ENCODE results near the gene MTMR4.

The MTMR4 gene

DNA sequence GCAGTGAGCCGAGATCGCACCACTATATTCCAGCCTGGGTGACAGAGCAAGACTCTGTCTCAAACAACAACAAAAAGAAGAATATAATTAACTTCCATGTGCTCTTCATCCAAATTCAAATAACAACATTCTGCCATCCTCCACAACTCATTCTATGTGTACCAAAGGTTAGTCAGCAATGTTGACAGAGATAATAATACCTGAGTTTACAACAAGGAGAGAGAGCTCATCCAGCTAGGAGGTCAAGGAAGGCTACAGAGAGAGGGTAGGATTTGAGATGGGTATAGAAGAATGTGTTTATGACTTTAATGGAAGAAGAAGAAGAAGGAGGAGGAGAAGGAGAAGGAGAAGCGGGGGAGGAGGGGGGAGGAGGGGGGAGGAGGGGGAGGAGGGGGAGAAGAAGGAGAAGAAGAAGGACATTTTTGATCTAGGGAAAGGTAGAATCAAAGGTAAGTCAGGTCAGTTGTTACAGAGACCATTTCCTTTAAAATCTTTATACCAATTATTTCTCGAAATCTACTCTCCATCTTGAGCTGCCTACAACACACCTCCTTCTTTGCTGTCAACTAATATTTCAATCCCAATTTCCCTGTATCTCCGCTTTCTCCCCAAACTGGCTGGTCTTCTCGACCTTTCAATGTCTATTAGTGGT is 16.1 kb downstream of the MTMR4 start:
- no peak overlapping the region for H2BK15ac ChIP-seq (ENCODE audit: low read depth, poor library complexity, severe bottlenecking)
- no peak overlapping the region for H3K27ac ChIP-seq (ENCODE audit: low read length, poor library complexity, severe bottlenecking)
- H3K27me3 ChIP-seq (ENCODE audit: control insufficient read depth in 1 of 2, insufficient read depth in 1 of 2, low read length in 2 of 2), result no peaks in the 10 kb centered on the region
- H2AK5ac ChIP-seq (ENCODE audit: low read length, severe bottlenecking), result no peak overlapping the region
- H3K9me3 ChIP-seq (ENCODE audit: control insufficient read depth, low read length), result no peaks in the 10 kb centered on the region
- H2BK5ac ChIP-seq (ENCODE audit: low read depth, low read length, poor library complexity, severe bottlenecking), result no peak overlapping the region
- no peak overlapping the region for H3K4ac ChIP-seq (ENCODE audit: low read depth in 1 of 2, low read length in 2 of 2)
- no peak overlapping the region for H2AFZ ChIP-seq (ENCODE audit: low read depth, low read length)
- no peak overlapping the region for H3K23ac ChIP-seq (ENCODE audit: low read length in 2 of 2)
- peaks cover 26% of the 10 kb centered on the region for H3K79me1 ChIP-seq (replicated peaks; ENCODE audit: low read length, poor library complexity, severe bottlenecking)
- H4K91ac ChIP-seq (ENCODE audit: low read length), result no peak overlapping the region
- H4K8ac ChIP-seq (ENCODE audit: low read length), result no peak overlapping the region
- no peak overlapping the region for H3K14ac ChIP-seq (ENCODE audit: low read length in 2 of 2)
- H3K4me1 ChIP-seq (ENCODE audit: control insufficient read depth, insufficient read depth, low read depth, low read length), result no peaks in the 10 kb centered on the region
- H3K4me2 ChIP-seq (ENCODE audit: low read length, poor library complexity, severe bottlenecking), result no peak overlapping the region
- no peak for DNase-seq
- no peak overlapping the region for H3K18ac ChIP-seq (ENCODE audit: low read depth in 1 of 2, low read length in 2 of 2)
- no peak overlapping the region for H3K9ac ChIP-seq (ENCODE audit: low read length)
- no peak overlapping the region for H2BK120ac ChIP-seq (ENCODE audit: low read depth, low read length)
- no peak overlapping the region for H3K4me3 ChIP-seq (ENCODE audit: insufficient read depth in 1 of 2, low read depth in 1 of 2, low read length in 2 of 2)
- WGBS, result 98% methylated on average over 5 of the region's 6 CpGs
- H2BK12ac ChIP-seq (ENCODE audit: low read length in 2 of 2), result no peak overlapping the region
- peaks cover 39 to 88% of the 10 kb centered on the region in 2 experiments for H3K36me3 ChIP-seq (ENCODE audit: control insufficient read depth in 1 of 2, insufficient read depth in 2 of 2, low read depth in 1 of 2, low read length in 2 of 2)

- DNase-seq, result no peak
- WGBS, result 100% methylated on average over 3 of the region's 4 CpGs
Observed at GRCh38 chr17:58493506-58493905, 20.9 kb downstream of the MTMR4 start.

GRCh38 chr17:58492238-58493121 is 22.0 kb downstream of the MTMR4 start:
- 98% methylated on average over 11 of the region's 11 CpGs for WGBS
- Histone ChIP-seq H3K79me1 (replicated peaks; ENCODE audit: low read length, poor library complexity, severe bottlenecking) (peaks cover 27% of the 10 kb centered on the region), H3K23ac (ENCODE audit: low read length in 2 of 2) (no peak overlapping the region), H3K4me3 (ENCODE audit: insufficient read depth in 1 of 2, low read depth in 1 of 2, low read length in 2 of 2) (no peak overlapping the region), H3K18ac (ENCODE audit: low read depth in 1 of 2, low read length in 2 of 2) (no peak overlapping the region), H3K4ac (ENCODE audit: low read depth in 1 of 2, low read length in 2 of 2) (no peak overlapping the region), H2AFZ (ENCODE audit: low read depth, low read length) (no peak overlapping the region), H3K9ac (ENCODE audit: low read length) (no peak overlapping the region), H3K4me2 (ENCODE audit: low read length, poor library complexity, severe bottlenecking) (no peak overlapping the region), H2BK5ac (ENCODE audit: low read depth, low read length, poor library complexity, severe bottlenecking) (no peak overlapping the region), H3K36me3 (ENCODE audit: control insufficient read depth in 1 of 2, insufficient read depth in 2 of 2, low read depth in 1 of 2, low read length in 2 of 2) (peaks cover 58 to 89% of the 10 kb centered on the region in 2 experiments), H2BK15ac (ENCODE audit: low read depth, poor library complexity, severe bottlenecking) (no peak overlapping the region), H3K27me3 (ENCODE audit: control insufficient read depth in 1 of 2, insufficient read depth in 1 of 2, low read length in 2 of 2) (no peaks in the 10 kb centered on the region), H2AK5ac (ENCODE audit: low read length, severe bottlenecking) (no peak overlapping the region), H2BK12ac (ENCODE audit: low read length in 2 of 2) (no peak overlapping the region), H4K8ac (ENCODE audit: low read length) (no peak overlapping the region), H3K27ac (ENCODE audit: low read length, poor library complexity, severe bottlenecking) (no peak overlapping the region), H4K91ac (ENCODE audit: low read length) (no peak overlapping the region), H3K4me1 (ENCODE audit: control insufficient read depth, insufficient read depth, low read depth, low read length) (no peaks in the 10 kb centered on the region), H3K14ac (ENCODE audit: low read length in 2 of 2) (no peak overlapping the region), H3K9me3 (ENCODE audit: control insufficient read depth, low read length) (no peaks in the 10 kb centered on the region), H2BK120ac (ENCODE audit: low read depth, low read length) (no peak overlapping the region)
- no peak for DNase-seq

More at GRCh38 chr17:58493506-58493905, 20.9 kb downstream of the MTMR4 start:
- no peak overlapping the region for H3K4ac ChIP-seq (ENCODE audit: low read depth in 1 of 2, low read length in 2 of 2)
- H4K91ac ChIP-seq (ENCODE audit: low read length), result no peak overlapping the region
- H3K79me1 ChIP-seq (replicated peaks; ENCODE audit: low read length, poor library complexity, severe bottlenecking), result peaks cover 29% of the 10 kb centered on the region
- no peak overlapping the region for H3K4me3 ChIP-seq (ENCODE audit: insufficient read depth in 1 of 2, low read depth in 1 of 2, low read length in 2 of 2)
- no peak overlapping the region for H3K18ac ChIP-seq (ENCODE audit: low read depth in 1 of 2, low read length in 2 of 2)
- no peaks in the 10 kb centered on the region for H3K27me3 ChIP-seq (ENCODE audit: control insufficient read depth in 1 of 2, insufficient read depth in 1 of 2, low read length in 2 of 2)
- H2BK15ac ChIP-seq (ENCODE audit: low read depth, poor library complexity, severe bottlenecking), result no peak overlapping the region
- H3K14ac ChIP-seq (ENCODE audit: low read length in 2 of 2), result no peak overlapping the region
- H2AFZ ChIP-seq (ENCODE audit: low read depth, low read length), result no peak overlapping the region
- H4K8ac ChIP-seq (ENCODE audit: low read length), result no peak overlapping the region
- H3K9me3 ChIP-seq (ENCODE audit: control insufficient read depth, low read length), result no peaks in the 10 kb centered on the region
- H3K4me1 ChIP-seq (ENCODE audit: control insufficient read depth, insufficient read depth, low read depth, low read length), result no peaks in the 10 kb centered on the region
- no peak overlapping the region for H3K4me2 ChIP-seq (ENCODE audit: low read length, poor library complexity, severe bottlenecking)
- no peak overlapping the region for H2BK120ac ChIP-seq (ENCODE audit: low read depth, low read length)
- H2BK12ac ChIP-seq (ENCODE audit: low read length in 2 of 2), result no peak overlapping the region
- H3K36me3 ChIP-seq (ENCODE audit: control insufficient read depth in 1 of 2, insufficient read depth in 2 of 2, low read depth in 1 of 2, low read length in 2 of 2), result peaks cover 50 to 97% of the 10 kb centered on the region in 2 experiments
- H3K23ac ChIP-seq (ENCODE audit: low read length in 2 of 2), result no peak overlapping the region
- H2AK5ac ChIP-seq (ENCODE audit: low read length, severe bottlenecking), result no peak overlapping the region
- H3K9ac ChIP-seq (ENCODE audit: low read length), result no peak overlapping the region
- H2BK5ac ChIP-seq (ENCODE audit: low read depth, low read length, poor library complexity, severe bottlenecking), result no peak overlapping the region
- no peak overlapping the region for H3K27ac ChIP-seq (ENCODE audit: low read length, poor library complexity, severe bottlenecking)

DNA sequence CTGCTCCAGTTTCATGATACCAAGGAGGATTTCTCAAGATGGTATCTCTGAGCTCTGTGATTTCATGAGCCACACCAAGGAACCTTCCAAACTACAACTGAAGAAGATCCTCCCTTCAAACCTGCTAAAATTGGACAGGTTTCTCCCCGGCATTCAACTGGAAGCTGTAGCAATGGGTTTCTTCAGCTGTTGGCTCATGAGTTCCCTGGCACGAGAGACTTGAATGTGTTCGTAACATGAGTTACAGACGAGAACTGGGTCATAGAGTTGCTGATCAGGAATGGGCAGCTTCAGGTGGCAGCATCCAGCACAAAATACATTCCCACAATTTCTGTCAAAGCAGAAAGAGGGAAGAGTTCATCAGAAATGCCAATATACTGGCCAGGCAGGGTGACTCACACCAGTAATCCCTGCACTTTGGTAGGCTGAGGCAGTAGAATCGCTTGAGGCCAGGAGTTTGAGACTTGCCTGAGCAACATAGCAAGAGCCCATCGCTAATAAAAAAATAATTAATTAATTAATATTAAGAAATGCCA is 22.9 kb downstream of the MTMR4 start:
- H2BK15ac ChIP-seq (ENCODE audit: low read depth, poor library complexity, severe bottlenecking), result no peak overlapping the region

More for the DNA sequence above, 22.9 kb downstream of the MTMR4 start:
- WGBS, result 97% methylated on average over 4 of the region's 6 CpGs
- H3K23ac ChIP-seq (ENCODE audit: low read length in 2 of 2), result no peak overlapping the region
- H4K8ac ChIP-seq (ENCODE audit: low read length), result no peak overlapping the region
- no peak overlapping the region for H3K4me3 ChIP-seq (ENCODE audit: insufficient read depth in 1 of 2, low read depth in 1 of 2, low read length in 2 of 2)
- H3K18ac ChIP-seq (ENCODE audit: low read depth in 1 of 2, low read length in 2 of 2), result no peak overlapping the region
- no peak overlapping the region for H4K91ac ChIP-seq (ENCODE audit: low read length)
- H2AK5ac ChIP-seq (ENCODE audit: low read length, severe bottlenecking), result no peak overlapping the region
- H3K79me1 ChIP-seq (replicated peaks; ENCODE audit: low read length, poor library complexity, severe bottlenecking), result peaks cover 27% of the 10 kb centered on the region
- DNase-seq, result no peak
- H3K4ac ChIP-seq (ENCODE audit: low read depth in 1 of 2, low read length in 2 of 2), result no peak overlapping the region
- H3K27me3 ChIP-seq (ENCODE audit: control insufficient read depth in 1 of 2, insufficient read depth in 1 of 2, low read length in 2 of 2), result no peaks in the 10 kb centered on the region
- no peaks in the 10 kb centered on the region for H3K9me3 ChIP-seq (ENCODE audit: control insufficient read depth, low read length)
- peaks cover 64 to 80% of the 10 kb centered on the region in 2 experiments for H3K36me3 ChIP-seq (ENCODE audit: control insufficient read depth in 1 of 2, insufficient read depth in 2 of 2, low read depth in 1 of 2, low read length in 2 of 2)
- no peak overlapping the region for H3K9ac ChIP-seq (ENCODE audit: low read length)
- H3K4me1 ChIP-seq (ENCODE audit: control insufficient read depth, insufficient read depth, low read depth, low read length), result no peaks in the 10 kb centered on the region
- H2BK5ac ChIP-seq (ENCODE audit: low read depth, low read length, poor library complexity, severe bottlenecking), result no peak overlapping the region
- no peak overlapping the region for H2BK120ac ChIP-seq (ENCODE audit: low read depth, low read length)
- no peak overlapping the region for H3K4me2 ChIP-seq (ENCODE audit: low read length, poor library complexity, severe bottlenecking)
- H2AFZ ChIP-seq (ENCODE audit: low read depth, low read length), result no peak overlapping the region
- H3K27ac ChIP-seq (ENCODE audit: low read length, poor library complexity, severe bottlenecking), result no peak overlapping the region
- H2BK12ac ChIP-seq (ENCODE audit: low read length in 2 of 2), result no peak overlapping the region
- no peak overlapping the region for H3K14ac ChIP-seq (ENCODE audit: low read length in 2 of 2)

Data from mesenchymal stem cell (in vitro differentiated cells and primary cell).